Upper lobe of left lung (tissue), 4 donors: Measurements from ENCODE around the gene MORF4L1.

Experiments used
- EP300 ChIP-seq, 4 donors: sonication (generic); formaldehyde crosslinking; IDR thresholded peaks; one replicate each; pipeline ENCODE4 v1.5.1; 2017; ENCODE audit warnings: antibody characterized with exemption in 4 of 4, control low read depth in 2 of 4
- POLR2A ChIP-seq, 4 donors: fragments of 450-650 bp; IDR thresholded peaks; one replicate each; pipeline ENCODE4 v1.5.1; 2016 to 2017; ENCODE audit warnings: antibody characterized with exemption in 4 of 4, mild to moderate bottlenecking in 2 of 4
- TF ChIP-seq, protein P1 (sequence below), 6 experiments: fragments of 450-650 bp in 4 of 6; fragments of 200-600 bp in 2 of 6; sonication (generic) in 2 of 6; IDR thresholded peaks; one replicate each; pipeline ENCODE4 v1.5.1; 2016 to 2019; ENCODE audit warnings: antibody characterized with exemption in 6 of 6

DNA sequence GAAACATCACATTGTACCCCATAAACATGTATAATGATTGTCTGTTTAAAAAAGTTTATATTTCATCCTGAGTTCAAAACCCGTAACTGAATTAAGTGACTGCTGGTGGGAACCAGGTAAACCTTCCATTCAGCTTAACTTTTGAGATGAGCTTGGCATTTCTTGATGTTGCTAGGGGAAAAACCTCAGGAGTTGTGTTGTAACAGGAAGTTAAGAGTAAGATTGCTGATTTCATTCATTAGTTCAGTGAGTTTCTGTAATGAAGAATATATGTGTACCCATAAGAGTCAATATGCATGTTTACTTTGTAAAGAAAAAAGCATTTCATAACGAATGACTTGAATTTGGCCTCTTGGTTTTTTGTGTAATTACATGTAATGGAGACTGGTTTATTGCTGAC lies 39.6 kb downstream of the MORF4L1 start:
- TF ChIP-seq, protein P1, sequence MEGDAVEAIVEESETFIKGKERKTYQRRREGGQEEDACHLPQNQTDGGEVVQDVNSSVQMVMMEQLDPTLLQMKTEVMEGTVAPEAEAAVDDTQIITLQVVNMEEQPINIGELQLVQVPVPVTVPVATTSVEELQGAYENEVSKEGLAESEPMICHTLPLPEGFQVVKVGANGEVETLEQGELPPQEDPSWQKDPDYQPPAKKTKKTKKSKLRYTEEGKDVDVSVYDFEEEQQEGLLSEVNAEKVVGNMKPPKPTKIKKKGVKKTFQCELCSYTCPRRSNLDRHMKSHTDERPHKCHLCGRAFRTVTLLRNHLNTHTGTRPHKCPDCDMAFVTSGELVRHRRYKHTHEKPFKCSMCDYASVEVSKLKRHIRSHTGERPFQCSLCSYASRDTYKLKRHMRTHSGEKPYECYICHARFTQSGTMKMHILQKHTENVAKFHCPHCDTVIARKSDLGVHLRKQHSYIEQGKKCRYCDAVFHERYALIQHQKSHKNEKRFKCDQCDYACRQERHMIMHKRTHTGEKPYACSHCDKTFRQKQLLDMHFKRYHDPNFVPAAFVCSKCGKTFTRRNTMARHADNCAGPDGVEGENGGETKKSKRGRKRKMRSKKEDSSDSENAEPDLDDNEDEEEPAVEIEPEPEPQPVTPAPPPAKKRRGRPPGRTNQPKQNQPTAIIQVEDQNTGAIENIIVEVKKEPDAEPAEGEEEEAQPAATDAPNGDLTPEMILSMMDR (IDR thresholded peaks at IDR 0.05): no peak
- TF ChIP-seq EP300 (IDR thresholded peaks at IDR 0.05) (no peak), POLR2A (IDR thresholded peaks at IDR 0.05) (no peak)
